ENCODE data around the gene PPFIBP1. TPM values are rescaled to one million over a fixed set of nuclear protein-coding genes. Genes with fewer than 3 reads are reported as not detected.

PPFIBP1 gene
- polyA plus RNA-seq, 4 donors: 32.6 to 98.8 (median 77.1) TPM

DNA sequence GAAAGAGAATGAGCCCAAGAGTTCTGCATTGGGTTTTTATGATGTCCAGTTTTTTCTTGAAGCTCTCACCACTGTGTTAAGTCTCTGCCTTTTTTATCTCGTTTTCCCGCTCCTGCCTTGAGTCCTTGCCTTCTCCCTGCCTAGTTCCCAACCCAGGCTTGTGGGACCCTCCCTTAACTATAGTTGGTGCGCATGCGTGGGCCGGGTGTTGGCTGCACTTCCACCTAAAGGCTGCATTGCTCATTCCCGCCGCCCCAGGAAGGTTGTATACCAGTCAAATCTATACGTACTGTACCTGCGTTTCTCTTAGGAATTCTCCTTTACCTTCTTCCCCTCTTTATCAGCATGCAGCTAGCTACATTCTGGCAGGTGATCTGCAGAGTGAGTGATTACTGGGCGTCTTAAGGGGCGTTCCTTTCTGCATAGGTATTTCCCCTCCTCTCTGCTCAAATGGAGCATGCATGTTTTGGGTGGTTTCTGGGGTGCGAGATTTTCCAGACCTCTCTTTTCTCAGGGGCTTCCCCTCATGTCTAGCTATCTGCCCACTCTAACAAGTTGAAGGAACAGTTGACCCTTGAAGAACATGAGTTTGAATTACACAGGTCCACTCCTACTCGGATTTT is 165.7 kb downstream of the PPFIBP1 start:
- no peak for DNase-seq (ENCODE audit: low read depth in 4 of 4, low spot score in 3 of 4)

GRCh38 chr12:27693403-27693802 is 169.4 kb downstream of the PPFIBP1 start:
- DNase-seq (ENCODE audit: low read depth in 4 of 4, low spot score in 3 of 4): no peak

GRCh38 chr12:27695556-27696292 is 171.7 kb downstream of the PPFIBP1 start:
- no peak for DNase-seq (ENCODE audit: low read depth in 4 of 4, low spot score in 3 of 4)

- no peak for DNase-seq (ENCODE audit: low read depth in 4 of 4, low spot score in 3 of 4)
These were observed 172.3 kb downstream of the PPFIBP1 start, which contains the start of gene REP15 for GRCh38 chr12:27696293-27696652. REP15 (plus strand) TSS chr12:27696447; CDS start chr12:27696563, 116 bp downstream.

- DNase-seq (ENCODE audit: low read depth in 4 of 4, low spot score in 3 of 4): no peak
These were observed 173.0 kb downstream of the PPFIBP1 start for GRCh38 chr12:27696864-27697564.

DNA sequence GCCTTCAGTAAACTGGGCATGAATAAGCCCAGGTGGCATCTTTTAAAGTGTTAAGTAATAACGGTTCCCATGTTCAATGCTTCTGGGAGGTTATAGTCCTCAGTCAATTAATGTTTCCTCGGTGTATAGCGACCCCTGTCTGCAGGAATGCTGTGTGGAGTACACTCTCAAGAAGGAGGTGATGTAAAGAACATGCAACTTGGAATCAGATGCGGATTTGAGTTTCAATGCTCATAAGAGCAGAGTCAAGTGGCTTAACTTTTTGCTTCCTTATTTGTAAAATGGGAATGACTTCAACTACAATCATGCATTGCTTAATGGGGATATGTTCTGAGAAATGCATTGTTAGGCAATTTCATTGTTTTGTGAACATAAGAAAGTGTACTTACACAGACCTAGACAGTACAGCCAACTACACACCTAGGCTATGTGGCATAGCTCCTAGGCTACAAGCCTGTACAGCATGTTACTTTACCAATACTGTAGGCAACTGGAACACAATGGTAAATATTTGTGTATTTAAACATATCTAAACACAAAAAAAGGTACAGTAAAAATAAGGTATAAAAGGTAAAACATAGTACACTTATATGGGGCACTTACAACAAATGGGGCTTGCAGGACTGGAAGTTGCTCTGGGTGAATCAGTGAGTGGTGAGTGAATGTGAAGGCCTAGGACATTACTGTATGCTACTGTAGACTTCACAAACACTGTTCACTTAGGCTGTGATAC is 179.9 kb downstream of the PPFIBP1 start:
- DNase-seq (ENCODE audit: low read depth in 4 of 4, low spot score in 3 of 4): peak; percentile 38 to 68 (median 60)

- no peak for DNase-seq (ENCODE audit: low read depth in 4 of 4, low spot score in 3 of 4)
These were observed 181.3 kb downstream of the PPFIBP1 start for GRCh38 chr12:27705263-27705662.

- no peak for DNase-seq (ENCODE audit: low read depth in 4 of 4, low spot score in 3 of 4)
These were observed 183.2 kb downstream of the PPFIBP1 start for GRCh38 chr12:27707216-27707615.

GRCh38 chr12:27709212-27709931 is 185.4 kb downstream of the PPFIBP1 start:
- no peak for DNase-seq (ENCODE audit: low read depth in 4 of 4, low spot score in 3 of 4)

GRCh38 chr12:27709932-27710591 is 186.1 kb downstream of the PPFIBP1 start:
- peak in 2 of 4 donors; percentile 21 to 32 for DNase-seq (ENCODE audit: low read depth in 4 of 4, low spot score in 3 of 4)

GRCh38 chr12:27710592-27711316 is 186.7 kb downstream of the PPFIBP1 start, which contains the start of gene MRPS35:
MRPS35 (plus strand) TSS chr12:27710832; CDS start chr12:27710844, 12 bp downstream.
- DNase-seq (ENCODE audit: low read depth in 4 of 4, low spot score in 3 of 4): peak; percentile 80 to 83 (median 82)

DNA sequence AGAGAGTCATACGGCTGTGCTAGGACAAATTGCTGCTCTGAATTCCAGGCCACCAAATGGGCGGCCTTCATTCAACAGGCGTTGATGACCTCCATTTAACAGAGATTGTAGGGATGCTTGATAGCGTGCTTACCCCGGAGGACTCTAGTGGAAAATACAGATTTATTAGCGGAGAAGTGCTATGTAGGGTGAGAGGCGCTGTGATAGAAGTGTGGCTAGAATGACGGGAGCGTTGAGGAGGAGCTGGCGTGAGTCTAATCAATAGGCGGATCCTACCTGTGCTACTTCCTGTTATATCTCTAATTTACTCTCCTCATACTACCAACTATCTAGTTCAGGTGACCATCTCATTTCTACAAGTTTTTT is 187.3 kb downstream of the PPFIBP1 start:
- no peak for DNase-seq (ENCODE audit: low read depth in 4 of 4, low spot score in 3 of 4)

DNA sequence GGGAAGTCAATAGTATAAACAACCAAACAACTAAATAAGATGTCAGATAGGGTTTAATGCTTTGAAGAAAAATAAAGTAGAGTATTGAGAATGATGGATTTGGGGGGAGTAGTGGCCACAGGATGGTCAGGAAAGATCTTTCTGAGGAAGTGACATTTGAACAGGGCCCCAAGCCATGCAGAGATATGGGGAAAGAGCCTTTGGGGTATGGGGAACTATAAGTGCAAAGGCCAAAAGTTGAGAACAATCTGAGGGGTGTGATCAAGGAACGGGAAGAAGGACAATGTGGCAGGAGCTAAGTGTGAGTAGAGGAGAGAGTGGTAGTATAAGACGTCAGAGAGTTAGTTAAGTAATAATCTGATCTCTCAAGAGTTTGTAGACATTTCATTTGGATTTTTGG is 188.0 kb downstream of the PPFIBP1 start:
- DNase-seq (ENCODE audit: low read depth in 4 of 4, low spot score in 3 of 4): no peak

DNA sequence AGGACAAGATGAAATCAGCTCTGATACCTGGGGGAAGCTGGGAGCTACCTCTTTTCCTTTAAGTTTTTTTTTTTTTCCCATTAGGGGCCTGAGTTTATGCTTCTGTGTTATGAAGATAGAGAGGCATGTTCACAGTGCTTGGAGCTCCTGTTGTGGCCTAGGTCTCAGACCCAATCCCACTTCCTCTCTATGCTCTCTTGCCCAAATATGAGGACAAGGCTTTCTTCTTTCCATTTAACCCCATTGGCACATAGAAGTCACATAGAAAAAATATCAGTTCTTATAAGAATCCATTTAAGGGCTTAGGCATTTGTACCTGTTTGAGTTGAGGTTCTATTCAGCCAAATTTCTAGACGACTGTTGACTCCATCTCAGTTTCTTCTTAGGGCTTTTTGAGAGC is 199.2 kb downstream of the PPFIBP1 start:
- no peak for DNase-seq (ENCODE audit: low read depth in 4 of 4, low spot score in 3 of 4)

GRCh38 chr12:27730097-27730588 is 206.1 kb downstream of the PPFIBP1 start:
- DNase-seq (ENCODE audit: low read depth in 4 of 4, low spot score in 3 of 4): no peak

DNA sequence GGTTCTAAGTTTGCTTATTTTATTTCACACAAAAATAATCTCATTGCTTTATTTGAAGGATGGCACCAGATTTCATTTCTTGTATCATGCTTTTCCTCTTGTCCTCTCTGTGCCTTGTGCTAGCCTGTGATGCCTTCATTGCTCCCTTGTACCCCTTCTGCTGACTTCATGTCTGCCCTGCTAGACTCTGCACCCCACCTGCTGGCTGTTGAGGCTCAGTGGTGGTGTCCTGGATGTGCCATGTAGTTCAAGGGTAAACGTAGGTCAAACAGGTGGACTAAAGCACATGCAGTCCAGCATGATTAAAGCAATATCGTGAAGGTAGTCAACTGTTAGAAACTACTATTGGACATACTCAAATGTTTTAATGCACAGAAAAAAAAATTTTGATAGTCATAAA is 208.3 kb downstream of the PPFIBP1 start:
- no peak for DNase-seq (ENCODE audit: low read depth in 4 of 4, low spot score in 3 of 4)

DNA sequence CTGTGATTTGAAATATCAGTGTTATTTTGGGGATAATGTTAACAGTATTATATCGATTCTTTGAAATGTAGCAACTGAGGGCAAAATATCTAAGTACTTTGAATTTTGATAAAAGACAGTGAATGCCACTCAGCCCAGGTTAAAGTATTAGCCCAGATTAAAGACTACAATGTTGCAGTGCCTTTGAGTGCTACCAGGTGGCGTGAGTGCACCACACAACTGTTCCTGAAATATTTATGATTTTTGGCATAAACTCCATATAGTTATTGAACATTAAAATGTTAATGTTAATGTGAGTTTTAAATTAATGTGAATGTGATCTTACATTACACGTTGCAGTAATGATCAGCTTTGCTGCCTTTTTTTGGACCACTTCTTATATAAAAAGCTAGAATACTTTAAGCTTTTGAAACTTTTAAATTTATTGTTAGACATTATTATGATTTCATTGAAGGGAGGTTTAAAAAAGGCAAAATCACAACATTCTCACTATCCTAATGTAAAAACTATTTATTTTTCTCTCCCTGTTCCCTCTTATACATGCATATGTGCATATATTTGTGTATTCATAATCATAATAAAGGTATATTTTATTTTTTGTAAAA is 209.1 kb downstream of the PPFIBP1 start:
- no peak for DNase-seq (ENCODE audit: low read depth in 4 of 4, low spot score in 3 of 4)

DNA sequence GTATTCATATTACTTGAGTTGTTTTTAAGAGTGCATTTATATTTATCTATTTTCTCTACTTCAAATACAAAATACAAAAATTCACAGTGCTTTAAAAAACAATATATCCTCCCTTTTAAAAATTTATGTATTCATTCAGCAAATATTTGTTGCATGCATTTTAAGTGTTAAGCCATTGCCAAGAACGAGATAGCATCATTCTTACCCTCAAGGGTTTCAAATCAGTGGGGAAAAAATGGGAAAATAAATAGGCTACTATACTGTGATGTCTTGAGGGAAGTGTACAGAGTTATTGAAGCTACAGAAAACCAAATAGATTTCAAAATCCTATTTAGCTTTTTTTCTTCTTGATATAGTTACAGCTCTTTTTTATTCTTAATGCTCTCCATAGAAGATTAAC is 209.8 kb downstream of the PPFIBP1 start:
- DNase-seq (ENCODE audit: low read depth in 4 of 4, low spot score in 3 of 4): no peak

Measured in left renal pelvis (tissue), 4 donors.